ENCODE data around the gene RGS7.
"Not testable (repeated sequence)": the region's sequence is repeated elsewhere in the genome, so short reads cannot be mapped to it uniquely, and the experiment has no call there.

The RGS7 gene

DNA sequence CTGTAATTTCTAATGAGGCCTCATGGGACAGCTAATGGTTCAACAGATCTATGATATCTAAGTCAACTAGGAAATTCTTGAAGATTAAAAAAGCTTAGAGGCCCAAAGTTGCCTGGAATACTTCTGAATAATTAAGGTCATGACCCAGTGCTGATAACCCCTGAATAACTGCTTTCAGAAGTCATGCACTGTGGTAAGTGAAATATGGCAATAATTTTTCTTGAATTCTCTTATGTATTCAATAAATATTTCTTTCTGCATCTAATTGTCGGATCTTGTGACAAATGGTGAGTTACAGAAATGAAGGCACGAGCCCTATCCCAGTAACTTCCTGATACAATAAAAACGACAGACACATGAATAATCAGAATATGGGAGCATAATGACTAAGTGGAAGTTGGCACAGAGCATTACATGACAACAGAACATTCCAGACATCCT lies 525.8 kb downstream of the RGS7 start:
- DNase-seq (ENCODE audit: low spot score): no peak

DNA sequence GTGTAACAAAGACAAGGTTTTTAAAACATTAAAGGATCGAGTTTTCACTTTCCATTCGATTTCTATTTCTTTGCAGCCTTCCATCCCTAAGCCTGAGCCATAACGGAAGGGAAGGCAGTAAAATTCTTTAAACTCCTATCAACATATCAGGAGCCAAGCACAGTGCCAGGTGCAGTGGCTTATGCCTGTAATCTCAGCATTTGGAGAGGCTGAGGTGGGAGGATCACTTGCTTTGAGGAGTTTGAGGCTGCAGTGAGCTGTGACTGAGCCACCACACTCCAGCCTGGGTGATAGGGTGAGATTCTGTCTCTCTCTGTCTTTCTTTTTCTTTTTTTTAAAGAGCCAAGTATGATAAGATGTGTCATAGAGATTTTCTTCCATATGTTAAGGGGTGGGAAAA lies 527.5 kb downstream of the RGS7 start:
- no peak for DNase-seq (ENCODE audit: low spot score)

DNA sequence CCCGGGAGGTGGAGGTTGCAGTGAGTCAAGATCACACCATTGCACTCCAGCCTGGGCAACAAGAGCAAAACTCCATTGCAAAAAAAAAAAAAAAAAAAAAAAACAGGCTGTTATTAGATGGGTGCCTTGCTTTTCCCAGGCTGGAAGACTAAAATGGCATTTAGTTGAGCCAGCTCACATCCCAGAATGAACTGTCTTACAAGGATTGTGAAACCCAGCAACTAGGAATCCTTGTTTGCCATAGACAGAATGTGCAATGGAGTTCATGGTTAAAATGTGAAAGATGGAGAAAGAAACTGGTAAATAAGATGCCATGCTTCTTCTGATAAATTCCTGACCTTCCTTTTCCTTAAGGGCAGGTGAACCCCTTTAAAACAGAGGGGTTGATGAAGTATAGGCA lies 529.2 kb downstream of the RGS7 start:
- no peak for DNase-seq (ENCODE audit: low spot score)

DNA sequence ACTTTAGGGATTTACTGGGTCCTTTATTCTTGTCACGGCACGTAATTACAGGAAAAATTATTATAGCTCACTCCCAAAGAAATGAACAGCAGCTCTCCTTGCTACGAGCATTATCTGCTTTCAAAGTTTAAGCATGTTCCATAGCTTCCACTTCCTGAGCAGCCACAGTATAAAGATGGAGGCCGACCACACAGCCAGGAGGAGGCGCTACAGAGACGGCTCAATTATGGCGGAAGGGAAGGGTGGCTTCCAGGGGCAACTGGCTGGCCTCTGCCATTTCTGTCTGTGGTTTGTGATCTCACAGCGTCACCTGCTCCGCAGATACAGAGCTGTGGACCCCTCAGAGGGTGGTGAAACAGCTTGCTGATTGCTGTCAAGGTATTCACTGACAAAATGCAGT lies 532.8 kb downstream of the RGS7 start:
- DNase-seq (ENCODE audit: low spot score): no peak

DNA sequence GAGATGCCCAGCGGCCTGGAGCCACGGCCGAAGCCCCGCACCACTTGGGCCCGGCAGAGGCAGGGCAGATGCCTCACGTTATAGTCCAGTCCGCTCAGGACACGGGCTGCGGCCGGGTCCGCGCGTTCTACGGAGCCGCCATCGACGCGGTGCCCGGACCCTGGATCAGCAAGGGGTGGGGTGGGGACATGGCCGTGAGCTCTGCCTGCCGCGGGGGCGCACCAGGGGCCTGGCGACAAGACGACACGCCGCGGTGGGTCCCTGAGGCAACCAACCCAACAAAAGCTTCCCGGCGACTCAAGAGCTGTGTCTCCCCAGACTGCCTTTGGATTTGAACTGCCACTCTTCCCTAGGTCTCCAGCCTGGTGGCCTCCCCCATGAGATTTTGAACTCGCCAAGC lies 533.6 kb downstream of the RGS7 start:
- no peak for DNase-seq (ENCODE audit: low spot score)

DNA sequence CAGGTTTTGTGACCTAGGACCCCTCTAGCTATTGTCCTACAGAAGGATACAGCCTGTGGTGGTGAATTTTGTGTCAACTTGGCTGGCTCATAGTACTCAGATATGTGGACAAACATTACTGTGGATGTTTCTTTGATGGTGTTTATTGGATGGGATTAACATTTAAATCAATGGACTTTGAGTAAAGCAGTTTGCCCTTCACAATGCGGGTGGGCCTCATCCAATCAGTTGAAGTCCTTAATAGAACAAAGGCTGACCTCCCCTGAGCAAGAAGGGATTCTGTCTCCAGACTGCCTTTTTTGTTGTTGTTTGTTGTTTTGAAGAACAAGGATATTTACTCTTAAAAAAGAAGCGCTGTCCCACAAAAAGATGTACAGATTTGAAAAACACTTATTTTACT lies 535.1 kb downstream of the RGS7 start:
- no peak for DNase-seq (ENCODE audit: low spot score)

DNA sequence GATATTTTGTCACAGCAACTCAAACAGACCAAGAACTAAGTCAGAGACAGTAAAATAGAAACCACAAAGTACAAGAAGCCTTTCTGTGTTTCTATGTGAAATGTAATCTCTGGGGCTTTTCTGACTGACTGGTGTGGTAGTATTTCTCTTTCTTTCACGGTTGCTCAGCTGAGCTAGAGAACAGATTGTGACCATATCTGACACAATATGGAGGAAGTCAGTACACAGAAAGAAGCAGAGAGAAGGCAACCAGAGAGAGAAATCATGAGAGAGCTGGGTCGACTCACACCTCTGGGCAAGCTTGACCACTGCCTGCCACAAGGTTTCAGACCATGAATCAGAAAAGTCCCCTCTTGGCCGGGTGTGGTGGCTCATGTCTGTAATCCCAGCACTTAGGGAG lies 536.2 kb downstream of the RGS7 start:
- no peak for DNase-seq (ENCODE audit: low spot score)

DNA sequence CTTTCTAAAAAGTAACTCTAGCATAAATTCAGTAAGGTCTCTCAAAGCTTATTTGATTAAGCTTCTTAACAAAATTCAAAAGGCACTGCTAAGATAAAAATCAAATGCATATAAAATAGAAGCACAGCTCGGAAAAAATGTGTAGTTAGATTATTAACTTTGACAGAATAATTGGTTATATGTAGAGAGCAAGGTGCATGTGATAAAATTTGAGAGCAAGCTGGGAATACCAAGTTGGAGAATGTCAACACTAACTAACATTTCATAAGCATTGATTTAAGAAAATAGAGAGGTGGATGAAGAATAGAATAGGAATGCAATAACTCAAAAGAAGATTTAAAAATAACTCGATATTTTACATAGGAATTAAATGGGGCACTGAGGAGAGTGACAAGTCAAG lies 540.5 kb downstream of the RGS7 start:
- no peak for DNase-seq (ENCODE audit: low spot score)

DNA sequence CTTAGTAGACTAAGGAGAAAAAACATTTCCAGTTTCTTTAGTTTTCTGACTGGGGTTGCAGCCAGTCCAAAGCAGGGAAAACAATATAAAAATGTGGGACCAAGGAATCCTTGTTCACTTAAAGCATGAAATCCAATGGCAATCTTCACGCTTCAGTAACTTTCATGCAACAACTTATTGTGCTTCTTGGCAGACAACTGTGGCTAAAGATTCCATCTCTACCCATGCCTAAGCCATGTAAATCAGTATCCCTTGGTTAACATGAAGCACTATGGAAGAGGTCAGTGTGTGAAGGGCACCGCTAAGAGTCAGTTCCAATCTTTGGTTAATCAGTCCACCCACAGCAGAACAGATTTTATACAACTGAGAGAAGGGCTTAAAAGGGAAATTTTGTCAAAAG lies 543.3 kb downstream of the RGS7 start:
- no peak for DNase-seq (ENCODE audit: low spot score)

DNA sequence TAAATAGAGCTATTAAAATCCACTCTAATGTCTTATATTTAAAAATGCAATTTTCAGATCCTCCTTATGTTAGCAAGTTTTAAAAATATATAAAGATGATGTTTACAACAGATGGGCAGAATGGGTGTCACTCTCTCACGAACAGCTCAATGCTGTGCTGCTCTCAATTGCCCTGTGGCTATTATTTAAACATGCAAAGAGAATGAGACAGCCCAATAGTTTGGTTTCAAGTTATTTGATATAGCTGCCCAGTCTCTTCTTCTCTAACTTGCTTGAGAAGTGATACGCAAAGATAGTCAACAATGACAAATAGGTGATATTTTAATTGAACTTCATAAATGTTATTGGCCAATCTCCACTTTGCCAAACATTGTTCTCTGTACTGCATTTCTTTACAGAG lies 545.7 kb downstream of the RGS7 start:
- no peak for DNase-seq (ENCODE audit: low spot score)

DNA sequence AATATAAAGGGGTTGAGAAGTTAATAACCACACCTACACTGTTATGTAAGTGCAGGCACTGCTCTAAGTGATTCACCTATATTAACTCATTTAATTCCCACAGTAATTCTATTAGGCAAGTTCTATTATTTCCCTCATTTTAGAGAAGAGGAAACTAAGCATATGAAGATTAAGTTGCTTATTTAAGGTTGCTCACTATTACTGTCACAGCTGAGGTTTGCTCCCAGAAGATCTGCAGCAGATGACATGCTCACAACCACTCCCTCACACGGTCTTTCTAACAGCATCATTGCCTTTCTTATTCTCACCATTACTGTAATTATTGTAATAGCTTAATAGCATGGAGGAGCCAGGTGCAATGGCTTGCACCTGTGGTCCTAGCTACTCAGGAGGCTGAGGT lies 548.6 kb downstream of the RGS7 start:
- no peak for DNase-seq (ENCODE audit: low spot score)

DNA sequence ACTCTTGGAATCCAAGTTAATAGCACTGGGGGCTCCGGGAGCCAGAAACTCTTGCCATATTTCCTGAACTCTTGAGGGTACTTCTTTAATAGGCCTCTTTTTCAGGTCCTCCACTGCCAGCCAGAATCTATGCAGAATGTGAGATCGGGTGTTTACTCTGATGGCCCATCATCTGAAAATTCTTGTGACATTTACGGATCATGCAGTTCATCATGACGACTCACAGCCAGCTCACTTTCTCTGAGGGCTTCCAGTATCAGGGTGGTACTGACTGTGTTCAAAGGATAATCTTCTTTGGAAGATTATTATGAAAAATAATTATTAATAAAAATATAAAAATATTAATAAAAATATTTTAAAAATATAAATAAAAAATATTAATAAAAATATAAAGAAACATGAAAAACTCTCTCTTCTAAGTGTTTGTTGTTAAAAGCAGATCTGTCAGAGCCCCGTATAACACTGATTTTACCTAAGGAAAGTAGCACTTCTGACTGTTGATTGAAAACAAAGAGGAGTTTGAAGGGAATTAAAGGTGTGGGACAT lies 550.7 kb downstream of the RGS7 start:
- no peak for DNase-seq (ENCODE audit: low spot score)

DNA sequence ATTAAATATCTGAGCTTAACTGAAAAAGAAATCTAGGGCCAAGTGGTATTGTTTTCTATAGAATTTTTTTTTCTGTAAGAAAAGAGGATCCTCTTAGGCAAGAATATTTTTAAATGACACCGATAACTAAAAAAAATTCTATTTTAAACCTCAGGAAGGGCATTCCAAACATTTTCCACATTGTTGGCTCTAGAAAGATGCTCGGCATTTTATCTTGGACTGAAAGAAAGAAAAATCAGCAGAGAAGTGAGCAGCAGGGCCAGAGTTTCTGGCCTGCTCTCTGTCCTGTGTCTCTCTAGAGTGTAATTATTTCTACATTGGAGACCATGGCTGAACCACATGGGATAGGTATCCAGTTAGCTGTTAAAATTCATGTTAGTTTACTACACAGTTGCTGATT lies 552.5 kb downstream of the RGS7 start:
- no peak for DNase-seq (ENCODE audit: low spot score)

DNA sequence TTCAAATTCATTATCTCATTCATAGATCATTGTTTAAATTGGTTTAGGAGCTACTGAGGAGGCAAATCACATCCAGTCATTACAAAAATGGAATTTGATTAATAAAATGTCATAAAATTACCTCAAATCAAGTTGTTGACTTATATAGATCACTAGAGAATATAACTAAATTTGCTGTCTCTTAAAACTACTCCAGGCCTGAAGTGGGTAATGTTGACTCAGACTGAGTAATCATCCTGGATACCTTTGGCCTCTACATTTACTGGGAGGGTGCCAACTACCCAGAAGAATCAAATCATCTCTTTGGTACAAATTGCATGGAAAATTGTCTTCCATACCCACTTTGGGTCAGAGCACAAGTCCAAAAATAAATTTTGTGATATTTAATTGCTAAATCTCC lies 553.9 kb downstream of the RGS7 start:
- no peak for DNase-seq (ENCODE audit: low spot score)

DNA sequence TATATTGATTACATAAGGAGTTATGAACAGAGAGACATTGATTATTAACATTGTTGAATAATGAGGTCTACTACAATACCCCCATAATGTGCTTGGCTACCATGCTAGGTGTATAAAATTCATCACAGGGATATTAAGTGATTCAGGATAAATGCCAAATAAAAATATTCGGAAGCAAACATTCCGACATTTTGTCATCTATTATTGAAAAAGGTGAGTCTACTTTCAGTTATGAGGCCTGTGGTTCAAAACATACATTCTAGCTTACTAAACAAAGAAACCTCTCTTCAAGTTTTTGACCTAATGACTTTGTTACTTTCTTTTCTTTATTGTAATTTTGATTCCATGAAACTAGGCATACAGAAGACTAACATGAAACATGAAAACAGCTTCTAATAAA lies 554.7 kb downstream of the RGS7 start:
- DNase-seq (ENCODE audit: low spot score): no peak

DNA sequence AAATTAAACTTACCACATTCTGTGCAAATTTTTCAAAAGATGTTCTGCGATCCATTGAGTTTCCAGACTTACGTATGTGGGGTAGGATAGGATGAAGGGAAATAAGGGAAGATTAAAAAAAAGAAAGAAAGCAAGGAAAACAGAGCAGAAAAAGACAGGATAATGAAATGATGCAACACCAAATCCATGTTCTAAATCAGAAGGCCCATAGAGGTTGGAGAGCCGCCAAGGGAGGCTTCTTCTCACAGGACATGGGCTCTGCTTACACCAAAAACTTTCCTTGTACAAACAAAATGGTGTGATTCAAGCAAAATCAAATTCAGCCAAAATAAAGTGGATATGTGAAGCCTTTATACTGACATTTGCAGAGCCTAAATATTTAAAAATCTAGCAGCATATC lies 555.6 kb downstream of the RGS7 start:
- no peak for DNase-seq (ENCODE audit: low spot score)

DNA sequence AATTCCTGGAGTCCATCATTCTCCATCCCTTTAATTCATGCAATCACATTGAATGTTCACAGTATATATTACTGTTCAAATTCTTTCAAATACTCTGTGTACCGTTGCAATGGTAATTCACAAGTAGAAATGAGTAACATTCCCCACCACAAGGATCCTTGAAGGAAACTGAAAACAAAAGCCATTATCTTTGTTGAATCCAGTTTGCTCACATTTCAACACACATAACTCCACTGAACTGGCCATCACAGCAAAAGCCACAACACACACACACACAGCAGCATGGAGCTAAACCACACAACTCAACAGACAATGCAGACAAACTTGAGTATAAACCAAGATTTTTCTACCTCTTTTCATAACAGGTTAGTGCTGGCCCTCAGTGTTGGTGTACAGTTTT lies 556.7 kb downstream of the RGS7 start:
- no peak for DNase-seq (ENCODE audit: low spot score)

DNA sequence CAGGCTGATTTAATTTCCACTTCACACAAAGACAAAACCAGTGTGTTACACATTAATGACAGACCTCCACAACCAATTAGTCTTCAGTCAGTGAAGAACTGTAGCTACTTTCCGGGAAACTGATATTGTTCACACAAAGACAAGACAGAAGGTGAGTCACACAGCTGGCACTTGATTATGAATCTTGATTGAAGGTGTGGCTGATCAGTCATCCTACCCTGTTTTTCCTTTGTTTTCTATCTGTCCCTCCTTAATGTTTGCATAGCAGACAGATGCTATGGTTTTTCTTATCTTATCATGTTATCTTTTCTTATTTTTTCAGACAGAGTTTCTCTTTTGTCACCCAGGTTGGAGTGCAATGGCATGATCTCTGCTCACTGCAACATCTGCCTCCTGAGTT lies 560.0 kb downstream of the RGS7 start:
- no peak for DNase-seq (ENCODE audit: low spot score)

DNA sequence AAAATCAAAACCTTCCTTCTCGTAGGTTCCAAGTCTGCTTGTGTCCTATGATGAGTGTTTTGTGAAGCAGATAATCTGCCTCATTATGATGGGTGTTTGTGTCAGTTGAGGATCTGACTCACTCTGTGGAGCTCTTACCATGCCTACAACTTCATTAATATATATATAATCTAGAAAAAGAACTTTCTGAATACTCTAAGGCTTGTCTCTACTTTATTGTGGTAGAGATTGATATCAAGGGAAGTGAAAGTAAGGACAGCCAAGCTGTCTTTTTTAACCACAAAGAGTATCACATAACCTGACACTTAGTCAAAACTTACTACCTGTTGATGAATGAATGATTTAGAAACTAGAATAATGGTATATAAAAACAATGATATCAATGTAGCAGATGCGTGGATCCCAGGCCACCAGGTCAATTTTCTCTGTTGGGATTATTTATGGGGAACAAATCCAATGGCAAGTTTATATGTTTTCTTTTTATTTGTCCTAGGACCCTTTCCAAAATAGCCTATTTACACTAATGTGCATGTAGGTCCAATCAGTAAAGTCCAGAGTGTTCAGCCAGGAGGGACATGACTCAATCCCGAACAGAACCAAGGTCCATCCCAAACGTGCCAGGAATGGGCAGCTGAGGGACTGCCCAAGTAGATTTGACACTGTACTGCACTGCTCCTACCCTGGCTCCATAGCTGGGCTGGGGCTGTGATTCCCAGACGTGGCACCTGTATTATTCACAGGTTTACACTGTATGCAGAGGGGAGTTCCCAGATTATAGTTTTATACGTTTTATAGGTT lies 562.8 kb downstream of the RGS7 start:
- no peak for DNase-seq (ENCODE audit: low spot score)

DNA sequence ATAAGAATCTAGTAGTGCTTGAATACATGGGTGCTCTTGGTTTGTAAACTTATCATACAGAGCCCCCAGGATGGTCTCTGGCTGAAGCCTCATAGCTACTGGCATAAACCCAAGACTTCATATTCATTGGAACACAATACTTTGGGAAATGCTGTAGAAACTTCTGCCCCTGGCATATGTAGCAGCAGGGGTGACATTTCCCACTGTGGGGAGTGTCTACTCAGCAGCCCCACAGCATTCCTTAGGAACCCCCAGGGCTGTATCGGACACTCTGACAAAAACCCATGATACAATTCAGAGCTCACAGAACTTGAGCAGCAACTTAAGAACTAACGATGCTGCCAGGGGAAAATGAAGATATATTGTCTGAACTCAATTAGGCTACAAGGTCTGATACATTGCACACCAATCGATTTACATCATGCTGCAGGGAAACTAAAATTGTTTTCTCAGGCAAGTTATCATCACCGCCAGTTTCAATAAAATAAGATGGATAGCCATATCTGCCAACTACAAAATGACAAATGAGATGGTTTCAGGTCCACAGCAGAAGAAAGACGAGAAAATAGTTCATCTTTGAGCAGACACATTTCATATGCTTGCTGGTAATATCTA lies 564.0 kb downstream of the RGS7 start:
- no peak for DNase-seq (ENCODE audit: low spot score)

DNA sequence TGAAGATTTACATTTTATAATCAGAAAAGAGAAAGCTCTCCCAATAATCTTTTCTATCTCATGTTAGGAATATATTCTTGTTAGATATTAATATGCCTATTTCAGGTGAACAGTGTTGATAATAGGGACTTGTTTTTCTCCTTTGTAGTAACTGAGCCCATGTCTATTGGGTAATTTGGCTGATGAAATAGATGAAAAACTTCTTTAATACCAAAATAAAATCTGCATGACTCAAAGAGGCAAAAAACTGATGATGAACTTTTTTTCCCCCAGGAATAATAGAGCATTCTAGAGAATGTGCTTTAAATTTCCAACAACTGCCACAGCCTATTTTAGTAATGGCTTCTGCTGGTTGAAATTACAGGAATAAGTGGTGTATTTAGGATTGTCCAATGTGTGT lies 566.1 kb downstream of the RGS7 start:
- DNase-seq (ENCODE audit: low spot score): no peak

DNA sequence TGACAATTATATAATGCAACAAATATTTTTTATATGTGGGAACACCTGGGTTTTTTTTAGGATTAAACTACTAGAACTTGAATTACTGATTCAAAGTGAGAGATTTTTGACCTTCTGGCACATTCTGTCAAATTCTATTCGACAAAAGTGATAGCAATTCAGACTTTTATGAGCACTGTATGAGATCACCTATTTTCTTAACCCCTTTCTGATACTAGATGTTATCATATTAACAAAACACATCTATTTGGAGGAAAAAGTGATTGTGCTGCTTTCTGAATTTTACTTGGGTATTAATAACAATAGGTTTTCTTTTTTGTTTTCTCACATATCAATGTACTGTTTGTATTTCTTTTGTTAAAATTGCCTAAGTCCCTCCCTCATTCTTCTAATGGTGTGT lies 570.1 kb downstream of the RGS7 start:
- no peak for DNase-seq (ENCODE audit: low spot score)

DNA sequence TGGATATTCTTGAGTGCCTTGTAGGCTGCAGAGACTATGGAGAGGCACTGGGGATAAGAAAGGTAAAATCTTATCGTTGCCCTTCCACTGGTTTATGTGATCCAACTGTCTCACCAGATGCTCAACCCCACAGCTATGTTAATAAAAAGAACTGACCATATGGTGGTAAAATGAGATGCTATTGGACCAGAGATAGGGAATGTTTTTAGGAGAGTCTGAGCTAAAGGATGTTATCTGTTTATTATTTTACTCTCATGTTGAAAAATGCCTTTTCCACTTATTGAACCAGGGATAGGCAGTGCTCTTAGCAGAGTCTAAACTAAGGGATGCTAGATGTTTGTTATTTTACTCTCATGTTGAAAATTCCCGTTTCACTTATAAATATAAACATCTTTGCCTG lies 572.2 kb downstream of the RGS7 start:
- DNase-seq (ENCODE audit: low spot score): no peak

DNA sequence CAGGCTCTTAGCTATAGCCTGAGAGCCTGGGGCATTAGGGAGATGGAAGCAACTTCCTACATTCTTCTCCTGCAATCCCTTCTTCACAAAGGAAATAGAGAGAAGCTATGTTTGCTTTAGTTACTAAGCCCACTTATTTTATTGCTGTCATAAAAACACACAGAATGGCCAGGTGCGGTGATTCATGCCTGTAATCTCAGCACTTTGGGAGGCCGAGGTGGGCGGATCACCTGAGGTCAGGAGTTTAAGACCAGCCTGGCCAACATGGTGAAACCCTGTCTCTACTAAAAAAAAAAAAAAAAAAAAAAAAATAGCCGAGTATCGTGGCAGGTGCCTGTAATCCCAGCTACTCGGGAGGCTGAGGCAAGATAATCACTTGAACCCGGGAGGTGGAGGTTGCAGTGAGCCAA lies 573.3 kb downstream of the RGS7 start:
- not testable (repeated sequence) for DNase-seq (ENCODE audit: low spot score)

All from left forelimb (tissue), 1 donor.